HL-60 (cell line): ENCODE data around the gene LRFN5.
"Not testable (repeated sequence)": the region's sequence is repeated elsewhere in the genome, so short reads cannot be mapped to it uniquely, and the experiment has no call there.

Experiments
- REST ChIP-seq: IDR thresholded peaks from 2 replicates; pipeline ENCODE4 v1.6.1; 2012; ENCODE audit warnings: low read depth; ENCODE audit not compliant: insufficient replicate concordance
- SPI1 ChIP-seq: IDR thresholded peaks from 2 replicates; pipeline ENCODE4 v1.6.1; 2012; ENCODE audit warnings: low read depth, mild to moderate bottlenecking, borderline replicate concordance
- TF ChIP-seq, protein P1 (sequence below): IDR thresholded peaks from one replicate; pipeline ENCODE4 v1.5.1; 2011; ENCODE audit warnings: low read length, control low read depth, inconsistent platforms; ENCODE audit not compliant: insufficient read depth

DNA sequence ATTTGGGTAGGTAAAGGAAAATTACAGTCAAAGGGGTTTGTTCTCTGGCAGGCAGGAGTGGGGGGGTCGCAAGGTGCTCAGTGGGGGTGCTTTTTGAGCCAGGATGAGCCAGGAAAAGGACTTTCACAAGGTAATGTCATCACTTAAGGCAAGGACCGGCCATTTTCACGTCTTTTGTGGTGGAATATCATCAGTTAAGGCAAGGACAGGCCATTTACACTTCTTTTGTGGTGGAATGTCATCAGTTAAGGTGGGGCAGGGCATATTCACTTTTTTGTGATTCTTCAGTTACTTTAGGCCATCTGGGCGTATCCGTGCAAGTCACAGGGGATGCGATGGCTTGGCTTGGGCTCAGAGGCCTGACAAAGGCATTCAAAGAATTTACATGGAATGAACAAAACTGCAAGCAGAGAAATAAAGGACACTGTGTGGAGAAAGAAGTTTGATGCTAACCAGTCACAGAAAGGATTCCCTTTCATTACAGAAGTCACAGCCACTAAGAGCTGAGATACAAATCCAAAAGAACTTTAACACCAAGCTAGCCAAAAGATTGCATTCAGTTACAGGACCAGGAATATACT is 6.8 kb upstream of the LRFN5 start:
- TF ChIP-seq, protein P1, sequence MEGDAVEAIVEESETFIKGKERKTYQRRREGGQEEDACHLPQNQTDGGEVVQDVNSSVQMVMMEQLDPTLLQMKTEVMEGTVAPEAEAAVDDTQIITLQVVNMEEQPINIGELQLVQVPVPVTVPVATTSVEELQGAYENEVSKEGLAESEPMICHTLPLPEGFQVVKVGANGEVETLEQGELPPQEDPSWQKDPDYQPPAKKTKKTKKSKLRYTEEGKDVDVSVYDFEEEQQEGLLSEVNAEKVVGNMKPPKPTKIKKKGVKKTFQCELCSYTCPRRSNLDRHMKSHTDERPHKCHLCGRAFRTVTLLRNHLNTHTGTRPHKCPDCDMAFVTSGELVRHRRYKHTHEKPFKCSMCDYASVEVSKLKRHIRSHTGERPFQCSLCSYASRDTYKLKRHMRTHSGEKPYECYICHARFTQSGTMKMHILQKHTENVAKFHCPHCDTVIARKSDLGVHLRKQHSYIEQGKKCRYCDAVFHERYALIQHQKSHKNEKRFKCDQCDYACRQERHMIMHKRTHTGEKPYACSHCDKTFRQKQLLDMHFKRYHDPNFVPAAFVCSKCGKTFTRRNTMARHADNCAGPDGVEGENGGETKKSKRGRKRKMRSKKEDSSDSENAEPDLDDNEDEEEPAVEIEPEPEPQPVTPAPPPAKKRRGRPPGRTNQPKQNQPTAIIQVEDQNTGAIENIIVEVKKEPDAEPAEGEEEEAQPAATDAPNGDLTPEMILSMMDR = not testable (repeated sequence)
- not testable (repeated sequence) for TF ChIP-seq REST, SPI1
